ENCODE results near the gene CYYR1. TPM values are rescaled to one million over a fixed set of nuclear protein-coding genes. Genes with fewer than 3 reads are reported as not detected.
A peak's percentile ranks its signal among the peaks of the same experiment; 100 is the strongest.

The CYYR1 gene
- total RNA-seq = 1 to 10 TPM in 3 of 4 donors, under 1 TPM in 1; 0.53 to 4.4 (median 3.6) TPM

DNA sequence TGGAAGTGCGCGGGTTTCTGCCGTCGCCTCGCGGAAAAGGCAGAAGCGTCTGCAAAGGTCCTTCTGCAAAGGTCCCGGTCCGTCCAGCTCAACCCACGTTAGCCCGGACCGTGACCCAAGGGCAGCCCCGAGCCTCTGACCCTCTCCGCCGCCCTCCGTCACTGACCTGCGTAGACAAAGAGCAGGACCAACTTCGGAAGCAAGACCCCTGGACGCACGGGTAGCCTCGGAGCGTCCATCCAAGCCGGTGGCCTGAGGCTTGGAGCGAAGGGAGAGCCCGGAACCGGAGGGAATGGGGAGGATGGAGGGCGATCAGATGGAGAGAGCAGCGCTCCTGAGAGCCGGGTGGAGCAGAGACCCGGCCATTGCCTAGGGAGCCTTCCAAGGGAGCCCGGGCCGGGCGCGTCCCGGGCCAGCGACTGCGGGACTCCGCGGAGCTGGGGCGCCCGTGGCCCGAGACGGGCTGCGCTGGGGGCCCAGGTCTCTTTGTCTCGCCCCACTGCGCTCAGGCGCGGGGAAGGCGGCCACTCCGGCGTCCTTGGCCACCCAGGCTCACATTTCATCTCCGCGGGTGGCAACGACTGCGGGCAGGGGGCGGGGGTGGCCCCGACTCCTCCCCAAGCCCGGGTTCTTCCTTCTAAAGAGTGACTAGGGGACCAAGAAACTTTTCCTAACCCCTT, at the start of gene CYYR1:
TSS of gene CYYR1 (minus strand) at position 585 of the 680 bp plus-strand sequence. CDS start at position 239, 346 bp downstream.
- Histone ChIP-seq H3K9me3 (peaks cover 0 to 2% (median 0%) of the 10 kb centered on the region in 4 donors), H3K36me3 (no peaks in the 10 kb centered on the region), H3K27me3 (no peaks in the 10 kb centered on the region), H3K27ac (peak within 1 kb of the TSS in 2 of 4 donors; percentile 49 to 58), H3K4me3 (peak within 1 kb of the TSS in 3 of 4 donors; percentile 2 to 37 (median 36)), H3K4me1 (no peaks in the 10 kb centered on the region)
- DNase-seq = peak in 1 of 3 donors; percentile 39
- TF ChIP-seq, protein P1, sequence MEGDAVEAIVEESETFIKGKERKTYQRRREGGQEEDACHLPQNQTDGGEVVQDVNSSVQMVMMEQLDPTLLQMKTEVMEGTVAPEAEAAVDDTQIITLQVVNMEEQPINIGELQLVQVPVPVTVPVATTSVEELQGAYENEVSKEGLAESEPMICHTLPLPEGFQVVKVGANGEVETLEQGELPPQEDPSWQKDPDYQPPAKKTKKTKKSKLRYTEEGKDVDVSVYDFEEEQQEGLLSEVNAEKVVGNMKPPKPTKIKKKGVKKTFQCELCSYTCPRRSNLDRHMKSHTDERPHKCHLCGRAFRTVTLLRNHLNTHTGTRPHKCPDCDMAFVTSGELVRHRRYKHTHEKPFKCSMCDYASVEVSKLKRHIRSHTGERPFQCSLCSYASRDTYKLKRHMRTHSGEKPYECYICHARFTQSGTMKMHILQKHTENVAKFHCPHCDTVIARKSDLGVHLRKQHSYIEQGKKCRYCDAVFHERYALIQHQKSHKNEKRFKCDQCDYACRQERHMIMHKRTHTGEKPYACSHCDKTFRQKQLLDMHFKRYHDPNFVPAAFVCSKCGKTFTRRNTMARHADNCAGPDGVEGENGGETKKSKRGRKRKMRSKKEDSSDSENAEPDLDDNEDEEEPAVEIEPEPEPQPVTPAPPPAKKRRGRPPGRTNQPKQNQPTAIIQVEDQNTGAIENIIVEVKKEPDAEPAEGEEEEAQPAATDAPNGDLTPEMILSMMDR (IDR thresholded peaks at IDR 0.05) = no peak
- no peak for TF ChIP-seq POLR2A (IDR thresholded peaks at IDR 0.05)

DNA sequence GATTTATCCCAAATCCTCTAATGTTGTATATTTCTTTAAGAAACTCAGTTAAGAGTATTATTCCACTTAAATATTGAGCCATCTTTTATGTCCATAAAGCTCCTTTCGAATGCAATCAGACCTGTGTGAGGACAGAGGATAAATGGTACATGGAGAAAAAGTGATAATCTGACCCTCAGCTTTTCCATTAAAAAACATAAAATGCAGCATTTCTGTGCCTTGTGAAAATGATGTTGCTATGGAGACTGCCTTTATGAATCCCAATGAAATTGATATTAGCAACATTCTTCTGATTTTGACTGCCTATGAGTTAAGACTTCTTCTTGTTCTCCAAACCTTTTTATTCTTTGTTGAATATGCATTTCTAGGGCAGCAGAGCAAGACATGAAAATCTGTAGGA, 44.1 kb upstream of the CYYR1 start:
- Histone ChIP-seq H3K27ac (no peak overlapping the region), H3K9me3 (no peaks in the 10 kb centered on the region)
- TF ChIP-seq, protein P1 (IDR thresholded peaks at IDR 0.05) = no peak
- TF ChIP-seq POLR2A (IDR thresholded peaks at IDR 0.05) = no peak

DNA sequence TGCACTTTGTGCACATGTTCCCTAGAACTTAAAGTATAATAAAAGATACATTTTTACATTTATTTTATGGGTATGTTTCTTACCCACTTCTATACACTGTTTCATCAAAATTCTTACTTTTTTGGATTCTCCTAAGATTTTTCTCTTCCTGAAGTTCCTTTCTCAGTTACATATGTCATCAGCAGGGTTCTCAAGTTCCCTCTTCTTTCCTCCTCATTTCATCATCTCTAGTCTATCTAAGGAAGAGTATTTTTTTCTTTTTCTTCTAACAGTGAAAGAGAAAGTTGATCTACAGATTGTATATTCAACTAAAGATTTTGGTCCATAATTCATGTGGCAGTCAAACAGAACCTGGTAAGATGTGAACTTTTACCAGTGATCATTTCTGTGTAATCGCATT, 41.2 kb upstream of the CYYR1 start:
- H3K9me3 ChIP-seq = no peaks in the 10 kb centered on the region
- H3K27ac ChIP-seq = no peak overlapping the region
- DNase-seq = no peak
- H3K4me1 ChIP-seq = no peaks in the 10 kb centered on the region
- TF ChIP-seq POLR2A (IDR thresholded peaks at IDR 0.05) = no peak
- TF ChIP-seq, protein P1 (IDR thresholded peaks at IDR 0.05) = no peak
- no peaks in the 10 kb centered on the region for H3K27me3 ChIP-seq
- H3K36me3 ChIP-seq = no peaks in the 10 kb centered on the region
- no peak overlapping the region for H3K4me3 ChIP-seq

More for the DNA sequence above, 44.1 kb upstream of the CYYR1 start:
- H3K27me3 ChIP-seq = no peaks in the 10 kb centered on the region
- DNase-seq = no peak
- H3K4me1 ChIP-seq = no peaks in the 10 kb centered on the region
- no peak overlapping the region for H3K4me3 ChIP-seq
- H3K36me3 ChIP-seq = no peaks in the 10 kb centered on the region

DNA sequence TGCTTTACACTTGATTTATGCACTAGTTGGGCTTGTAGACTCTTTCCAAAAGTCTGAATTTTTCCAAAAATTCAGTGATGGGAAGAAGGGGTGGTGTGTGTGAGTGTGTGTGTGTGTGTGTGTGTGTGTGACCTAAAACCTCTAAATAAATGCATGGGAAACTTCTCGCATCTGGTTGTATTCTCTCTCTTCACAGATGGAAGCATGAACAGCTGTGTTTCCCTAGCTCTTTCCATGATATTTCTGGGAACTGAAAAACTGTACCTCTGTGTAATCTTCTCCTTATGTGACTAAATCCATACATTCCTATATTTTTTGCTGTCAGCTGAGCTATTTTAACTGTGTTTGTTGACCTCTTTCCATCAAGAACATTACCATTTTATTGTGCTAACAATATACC, 26.2 kb upstream of the CYYR1 start:
- H3K4me3 ChIP-seq = no peak overlapping the region
- H3K9me3 ChIP-seq = no peaks in the 10 kb centered on the region
- DNase-seq = no peak
- H3K4me1 ChIP-seq = no peaks in the 10 kb centered on the region
- no peaks in the 10 kb centered on the region for H3K27me3 ChIP-seq
- no peaks in the 10 kb centered on the region for H3K36me3 ChIP-seq
- no peak overlapping the region for H3K27ac ChIP-seq
- TF ChIP-seq POLR2A (IDR thresholded peaks at IDR 0.05) = no peak

DNA sequence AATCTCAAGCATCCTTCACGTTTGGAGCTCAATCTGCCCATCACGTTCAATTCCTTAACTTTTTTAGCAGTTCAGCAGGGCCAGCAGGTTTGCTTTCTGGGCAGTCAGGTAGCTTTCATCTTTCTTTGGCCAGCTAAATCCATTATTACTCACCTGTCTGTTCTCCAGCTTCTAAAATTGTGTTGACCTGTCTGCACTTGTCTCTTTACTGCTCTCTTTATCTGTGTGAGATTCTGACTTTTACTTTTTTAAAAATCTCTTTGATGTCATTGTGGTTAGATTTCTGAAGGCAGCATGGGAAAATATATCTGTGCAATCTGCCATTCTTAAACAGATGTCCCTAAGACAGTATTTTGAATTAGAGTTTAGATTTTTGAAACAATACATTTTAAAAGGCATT, 24.9 kb upstream of the CYYR1 start:
- no peak for DNase-seq
- Histone ChIP-seq H3K27me3 (no peaks in the 10 kb centered on the region), H3K36me3 (no peaks in the 10 kb centered on the region), H3K27ac (no peak overlapping the region), H3K9me3 (no peaks in the 10 kb centered on the region), H3K4me1 (no peaks in the 10 kb centered on the region), H3K4me3 (no peak overlapping the region)
- TF ChIP-seq POLR2A (IDR thresholded peaks at IDR 0.05) = no peak
- TF ChIP-seq, protein P1 (IDR thresholded peaks at IDR 0.05) = no peak

DNA sequence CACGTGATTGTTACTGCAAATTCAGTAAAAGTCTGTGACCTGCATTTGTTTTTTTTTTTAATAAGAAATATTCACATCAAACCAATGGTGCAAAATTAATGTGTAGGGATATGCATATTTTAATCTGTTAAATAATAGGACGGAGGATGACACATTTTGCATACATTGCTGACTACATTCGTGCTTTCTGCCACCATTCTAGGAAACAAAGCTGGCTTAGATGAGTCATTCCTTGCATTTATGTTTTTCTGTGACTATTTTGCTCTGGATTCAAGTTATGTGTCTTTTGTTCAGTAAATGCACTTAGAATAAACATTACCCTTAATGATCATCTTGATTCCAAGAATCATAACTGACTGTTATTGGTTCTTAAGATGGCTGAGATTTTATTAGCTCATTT, 23.9 kb upstream of the CYYR1 start:
- no peaks in the 10 kb centered on the region for H3K27me3 ChIP-seq
- no peaks in the 10 kb centered on the region for H3K36me3 ChIP-seq
- H3K9me3 ChIP-seq = no peaks in the 10 kb centered on the region
- no peaks in the 10 kb centered on the region for H3K4me1 ChIP-seq
- H3K27ac ChIP-seq = no peak overlapping the region
- DNase-seq = no peak
- no peak overlapping the region for H3K4me3 ChIP-seq
- TF ChIP-seq, protein P1 (IDR thresholded peaks at IDR 0.05) = no peak
- no peak for TF ChIP-seq POLR2A (IDR thresholded peaks at IDR 0.05)

Data from Peyer's patch (tissue), 4 donors.